ENCODE results near the gene LMOD3. TPM values are rescaled to one million over a fixed set of nuclear protein-coding genes. Genes with fewer than 3 reads are reported as not detected.

The LMOD3 gene
- total RNA-seq, 1 donor from 2014 or later, result not detected

GRCh38 chr3:69116162-69116561 is 6.2 kb downstream of the LMOD3 start:
- H3K27me3 Mint-ChIP-seq (ENCODE audit: unreplicated experiment), result no peaks in the 10 kb centered on the region
- DNase-seq, result no peak
- no peak overlapping the region for H3K4me3 Mint-ChIP-seq (ENCODE audit: unreplicated experiment)
- H3K36me3 Mint-ChIP-seq (ENCODE audit: unreplicated experiment), result no peaks in the 10 kb centered on the region
- no peaks in the 10 kb centered on the region for H3K9me3 Mint-ChIP-seq (ENCODE audit: unreplicated experiment)
- no peaks in the 10 kb centered on the region for H3K4me1 Mint-ChIP-seq (ENCODE audit: low read depth, unreplicated experiment)
- no peak for TF ChIP-seq CTCF (IDR thresholded peaks at IDR 0.05; ENCODE audit: partially characterized antibody, unreplicated experiment)
- no peak overlapping the region for H3K27ac Mint-ChIP-seq (ENCODE audit: unreplicated experiment)

GRCh38 chr3:69115731-69116130 is 6.7 kb downstream of the LMOD3 start:
- Mint-ChIP-seq H3K9me3 (ENCODE audit: unreplicated experiment) (no peaks in the 10 kb centered on the region), H3K27ac (ENCODE audit: unreplicated experiment) (no peak overlapping the region), H3K27me3 (ENCODE audit: unreplicated experiment) (no peaks in the 10 kb centered on the region), H3K36me3 (ENCODE audit: unreplicated experiment) (no peaks in the 10 kb centered on the region), H3K4me1 (ENCODE audit: low read depth, unreplicated experiment) (no peaks in the 10 kb centered on the region), H3K4me3 (ENCODE audit: unreplicated experiment) (no peak overlapping the region)
- no peak for DNase-seq
- no peak for TF ChIP-seq CTCF (IDR thresholded peaks at IDR 0.05; ENCODE audit: partially characterized antibody, unreplicated experiment)

GRCh38 chr3:69113536-69113935 is 8.9 kb downstream of the LMOD3 start:
- TF ChIP-seq CTCF (IDR thresholded peaks at IDR 0.05; ENCODE audit: partially characterized antibody, unreplicated experiment), result no peak
- Mint-ChIP-seq H3K9me3 (ENCODE audit: unreplicated experiment) (no peaks in the 10 kb centered on the region), H3K4me1 (ENCODE audit: low read depth, unreplicated experiment) (no peaks in the 10 kb centered on the region), H3K27ac (ENCODE audit: unreplicated experiment) (no peak overlapping the region), H3K4me3 (ENCODE audit: unreplicated experiment) (no peak overlapping the region), H3K36me3 (ENCODE audit: unreplicated experiment) (no peaks in the 10 kb centered on the region), H3K27me3 (ENCODE audit: unreplicated experiment) (no peaks in the 10 kb centered on the region)
- DNase-seq, result no peak

- Mint-ChIP-seq H3K36me3 (ENCODE audit: unreplicated experiment) (no peaks in the 10 kb centered on the region), H3K27ac (ENCODE audit: unreplicated experiment) (no peak overlapping the region), H3K4me1 (ENCODE audit: low read depth, unreplicated experiment) (no peaks in the 10 kb centered on the region), H3K27me3 (ENCODE audit: unreplicated experiment) (no peaks in the 10 kb centered on the region), H3K9me3 (ENCODE audit: unreplicated experiment) (no peaks in the 10 kb centered on the region), H3K4me3 (ENCODE audit: unreplicated experiment) (no peak overlapping the region)
- no peak for TF ChIP-seq CTCF (IDR thresholded peaks at IDR 0.05; ENCODE audit: partially characterized antibody, unreplicated experiment)
- no peak for DNase-seq
These were observed 11.4 kb downstream of the LMOD3 start for GRCh38 chr3:69110941-69111546.

- H3K4me1 Mint-ChIP-seq (ENCODE audit: low read depth, unreplicated experiment), result no peaks in the 10 kb centered on the region
- TF ChIP-seq CTCF (IDR thresholded peaks at IDR 0.05; ENCODE audit: partially characterized antibody, unreplicated experiment), result no peak
- no peak overlapping the region for H3K4me3 Mint-ChIP-seq (ENCODE audit: unreplicated experiment)
- H3K27me3 Mint-ChIP-seq (ENCODE audit: unreplicated experiment), result no peaks in the 10 kb centered on the region
- H3K27ac Mint-ChIP-seq (ENCODE audit: unreplicated experiment), result no peak overlapping the region
- DNase-seq, result no peak
- H3K36me3 Mint-ChIP-seq (ENCODE audit: unreplicated experiment), result no peaks in the 10 kb centered on the region
- no peaks in the 10 kb centered on the region for H3K9me3 Mint-ChIP-seq (ENCODE audit: unreplicated experiment)
These were observed 13.6 kb downstream of the LMOD3 start for GRCh38 chr3:69108811-69109210.

Measured in glutamatergic neuron (in vitro differentiated cells).